Heart left ventricle (tissue), 13 donors: ENCODE data around the gene ZBTB20.

ENCODE experiments used
- POLR2A ChIP-seq, 2 donors: fragments of 450-650 bp; IDR thresholded peaks; one replicate each; pipeline ENCODE4 v1.6.1; 2017; ENCODE audit warnings: antibody characterized with exemption in 2 of 2, mild to moderate bottlenecking in 2 of 2, moderate library complexity in 2 of 2
- TF ChIP-seq, protein P1 (sequence below), 12 donors: fragments of 200-600 bp; sonication (generic) in 4 of 12; IDR thresholded peaks; one replicate each; pipeline versions ENCODE4 v1.5.0 to v1.8.0; 2018 to 2022; ENCODE audit warnings: antibody characterized with exemption in 12 of 12, mild to moderate bottlenecking in 5 of 12
- donor health status: ischemic (EF 13 %, LVEDD 7.1; RV severe dilation, severe dysfunction).
- donor health status: DM: no; HTN: yes; CAD: no.
- donor health status: DM: no; HTN: no; CAD: no.
- donor health status: ischemic (EF 25% LVEDD 6.9; RV normal size, moderate dysfunction).
- donor health status: ischemic (EF 25% LVEDD 5.7; RV mildly dilated, moderate dysfunction).
- donor health status: ischemic (EF 35%, LVEDD 5.7; RV mildly dilated, moderate dysfunction).
- donor health status: nonischemic (EF 11% LVEDD 7.7; RV severe dilation, severe dysfunction).
- donor health status: DM: yes; HTN: yes; CAD: no.
- donor health status: PGD.
- donor health status: ischemic (EF 29% LVEDD 5.4; RV normal size, mild dysfunction).
- donor health status: nonischemic (EF 23%, LVEDD 6.1; RV moderate dilation, normal function).

DNA sequence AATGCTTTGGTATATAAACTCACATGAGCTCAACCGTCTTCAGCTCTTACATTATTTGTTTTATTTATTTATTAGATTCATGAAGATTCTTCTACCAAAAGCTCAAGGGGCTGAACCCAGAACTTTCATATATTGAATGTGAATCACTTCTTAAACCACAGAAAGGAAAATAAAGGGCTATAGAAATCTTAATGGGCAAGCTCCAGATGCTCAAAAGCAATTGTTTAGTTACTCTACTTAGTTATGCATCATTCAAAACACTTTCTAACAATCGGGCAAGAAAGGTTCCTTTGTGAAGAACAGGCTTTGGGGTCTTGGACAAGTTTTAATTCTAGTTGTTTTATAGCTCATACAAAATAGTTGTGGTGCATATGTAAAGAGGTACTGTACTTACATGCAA lies 473.1 kb downstream of the ZBTB20 start:
- TF ChIP-seq, protein P1, sequence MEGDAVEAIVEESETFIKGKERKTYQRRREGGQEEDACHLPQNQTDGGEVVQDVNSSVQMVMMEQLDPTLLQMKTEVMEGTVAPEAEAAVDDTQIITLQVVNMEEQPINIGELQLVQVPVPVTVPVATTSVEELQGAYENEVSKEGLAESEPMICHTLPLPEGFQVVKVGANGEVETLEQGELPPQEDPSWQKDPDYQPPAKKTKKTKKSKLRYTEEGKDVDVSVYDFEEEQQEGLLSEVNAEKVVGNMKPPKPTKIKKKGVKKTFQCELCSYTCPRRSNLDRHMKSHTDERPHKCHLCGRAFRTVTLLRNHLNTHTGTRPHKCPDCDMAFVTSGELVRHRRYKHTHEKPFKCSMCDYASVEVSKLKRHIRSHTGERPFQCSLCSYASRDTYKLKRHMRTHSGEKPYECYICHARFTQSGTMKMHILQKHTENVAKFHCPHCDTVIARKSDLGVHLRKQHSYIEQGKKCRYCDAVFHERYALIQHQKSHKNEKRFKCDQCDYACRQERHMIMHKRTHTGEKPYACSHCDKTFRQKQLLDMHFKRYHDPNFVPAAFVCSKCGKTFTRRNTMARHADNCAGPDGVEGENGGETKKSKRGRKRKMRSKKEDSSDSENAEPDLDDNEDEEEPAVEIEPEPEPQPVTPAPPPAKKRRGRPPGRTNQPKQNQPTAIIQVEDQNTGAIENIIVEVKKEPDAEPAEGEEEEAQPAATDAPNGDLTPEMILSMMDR (IDR thresholded peaks at IDR 0.05): no peak
- no peak for TF ChIP-seq POLR2A (IDR thresholded peaks at IDR 0.05)
